ENCODE measurements around the gene TUSC2.

GRCh38 chr3:50358911-50359759 lies 31.1 kb upstream of the TUSC2 start, which contains the start of gene TMEM115:
- TF ChIP-seq REPIN1 (CRISPR knock-in tag; IDR thresholded peaks at IDR 0.05; ENCODE audit: borderline replicate concordance, low read depth), result peak; percentile 86
- no peak for TF ChIP-seq ZNF557 (CRISPR knock-in tag; IDR thresholded peaks at IDR 0.05)
- peak; percentile 68 for TF ChIP-seq ZNF407 (CRISPR knock-in tag; IDR thresholded peaks at IDR 0.05; ENCODE audit: not compliant biosample characterization)
- TF ChIP-seq ZNF792 (CRISPR knock-in tag; IDR thresholded peaks at IDR 0.05), result 0 out of 2 replicates have a peak, but pooled peaks have one; percentile 48
- TF ChIP-seq RERE (CRISPR knock-in tag; IDR thresholded peaks at IDR 0.05; ENCODE audit: low read depth), result no peak
- TF ChIP-seq ZBTB3 (CRISPR knock-in tag; IDR thresholded peaks at IDR 0.05; ENCODE audit: borderline replicate concordance, low read depth), result no peak
- no peak; the same call in 1 of the 2 replicates for TF ChIP-seq ZNF138 (CRISPR knock-in tag; IDR thresholded peaks at IDR 0.05; ENCODE audit: low read depth)
- TF ChIP-seq, protein P1, sequence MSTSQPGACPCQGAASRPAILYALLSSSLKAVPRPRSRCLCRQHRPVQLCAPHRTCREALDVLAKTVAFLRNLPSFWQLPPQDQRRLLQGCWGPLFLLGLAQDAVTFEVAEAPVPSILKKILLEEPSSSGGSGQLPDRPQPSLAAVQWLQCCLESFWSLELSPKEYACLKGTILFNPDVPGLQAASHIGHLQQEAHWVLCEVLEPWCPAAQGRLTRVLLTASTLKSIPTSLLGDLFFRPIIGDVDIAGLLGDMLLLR (CRISPR knock-in tag; IDR thresholded peaks at IDR 0.05), result peak; percentile 48; the same call in 1 of the 2 replicates
- peak in 1 of 2 experiments; percentile 54; a peak in 2 of 4 replicates for TF ChIP-seq POLR2A (IDR thresholded peaks at IDR 0.05; ENCODE audit: insufficient read depth in 1 of 2, low read depth in 2 of 2, low read length in 2 of 2)
- TF ChIP-seq BCL3 (CRISPR knock-in tag; IDR thresholded peaks at IDR 0.05), result peak; percentile 95

Data from HepG2 (cell line).